Stimulated activated CD4-positive, alpha-beta T cell treated with anti-CD3 and anti-CD28 coated beads, TNF-alpha, amount 100 ng/mL, for 1 hour (primary cell): Measurements from ENCODE around the gene VPS26B.
A peak's percentile ranks its signal among the peaks of the same experiment; 100 is the strongest.
"Not testable (repeated sequence)": the region's sequence is repeated elsewhere in the genome, so short reads cannot be mapped to it uniquely, and the experiment has no call there.

Experiments
- DNase-seq, 3 donors: peaks; one replicate each; pipeline ENCODE4 v3.0.0-alpha.2; 2020; ENCODE audit warnings: low read depth in 3 of 3, low spot score in 1 of 3

Gene VPS26B

GRCh38 chr11:134231958-134232659 is 7.6 kb downstream of the VPS26B start:
- no peak for DNase-seq

GRCh38 chr11:134233729-134234179 is 9.3 kb downstream of the VPS26B start:
- DNase-seq = no peak

- no peak for DNase-seq
Observed at GRCh38 chr11:134235399-134235798, 10.9 kb downstream of the VPS26B start.

GRCh38 chr11:134236834-134237556 is 12.5 kb downstream of the VPS26B start:
- DNase-seq = no peak

GRCh38 chr11:134237557-134237922 is 13.1 kb downstream of the VPS26B start:
- no peak for DNase-seq

GRCh38 chr11:134238956-134239355 is 14.5 kb downstream of the VPS26B start:
- no peak for DNase-seq

GRCh38 chr11:134240592-134240991 is 16.1 kb downstream of the VPS26B start:
- DNase-seq = no peak

- DNase-seq = no peak
Observed at GRCh38 chr11:134242376-134242775, 17.9 kb downstream of the VPS26B start.

GRCh38 chr11:134243913-134244312 is 19.4 kb downstream of the VPS26B start:
- DNase-seq = no peak

GRCh38 chr11:134244593-134244992 is 20.1 kb downstream of the VPS26B start:
- no peak for DNase-seq

GRCh38 chr11:134245434-134245833 is 21.0 kb downstream of the VPS26B start:
- DNase-seq = no peak

GRCh38 chr11:134246100-134246499 is 21.6 kb downstream of the VPS26B start:
- no peak for DNase-seq

GRCh38 chr11:134246678-134247077 is 22.2 kb downstream of the VPS26B start:
- no peak for DNase-seq

- DNase-seq = no peak
Observed at GRCh38 chr11:134248910-134249480, 24.5 kb downstream of the VPS26B start.

- DNase-seq = no peak
Observed at GRCh38 chr11:134250246-134250645, 25.8 kb downstream of the VPS26B start.

GRCh38 chr11:134250675-134251074 is 26.2 kb downstream of the VPS26B start:
- no peak for DNase-seq

- no peak for DNase-seq
Observed at GRCh38 chr11:134252346-134253187, 28.1 kb downstream of the VPS26B start.

- DNase-seq = peak; percentile 85 to 91 (median 89)
Observed at GRCh38 chr11:134253188-134253993, 28.9 kb downstream of the VPS26B start, which contains the start of the genes ACAD8 and THYN1. ACAD8 (plus strand) TSS chr11:134253568; CDS start chr11:134253601, 33 bp downstream. THYN1 (minus strand) TSS chr11:134253352; CDS start chr11:134252882, 470 bp downstream.

- DNase-seq = no peak
Observed at GRCh38 chr11:134254433-134255183, 30.1 kb downstream of the VPS26B start.

- not testable (repeated sequence) for DNase-seq
Observed at GRCh38 chr11:134255184-134255561, 30.7 kb downstream of the VPS26B start.
